ENCODE results near the gene CBX7. TPM values are rescaled to one million over a fixed set of nuclear protein-coding genes. Genes with fewer than 3 reads are reported as not detected.

Gene CBX7
- total and polyA plus RNA-seq, 2 donors, result 4.2 to 34.5 TPM

- no peak for DNase-seq (ENCODE audit: low read depth in 6 of 9, low spot score in 9 of 9)
- no peak overlapping the region for H3K27ac ChIP-seq (ENCODE audit: low read depth in 1 of 2, low read length in 1 of 2)
- H3K4me1 ChIP-seq (ENCODE audit: control insufficient read depth in 2 of 2, insufficient read depth in 2 of 2, low read length in 2 of 2), result peaks cover 0 to 20% of the 10 kb centered on the region in 2 donors
Measured at GRCh38 chr22:39083212-39084165, 69.0 kb downstream of the CBX7 start.

DNA sequence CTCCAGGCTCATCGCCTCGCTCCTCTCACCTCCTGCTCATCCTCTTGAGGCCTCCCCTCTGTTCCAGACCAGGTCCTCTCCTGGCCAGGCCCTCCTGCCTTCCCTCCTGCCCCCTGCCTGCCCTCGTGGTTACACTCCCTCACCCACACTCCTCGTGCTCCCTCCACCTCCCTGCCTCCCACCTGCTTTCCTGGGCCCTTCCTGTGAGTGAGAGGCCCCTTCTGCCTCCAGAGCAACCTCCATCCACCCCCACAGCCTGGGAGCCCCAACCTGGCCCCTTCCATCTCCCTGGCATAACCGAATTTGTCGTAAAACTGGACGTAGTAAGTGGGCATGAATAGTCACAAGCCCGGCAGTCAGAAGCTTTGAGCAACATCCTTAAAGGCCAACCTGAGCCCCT is 70.9 kb downstream of the CBX7 start:
- Histone ChIP-seq H3K27ac (ENCODE audit: low read depth in 1 of 2, low read length in 1 of 2) (no peak overlapping the region), H3K4me1 (ENCODE audit: control insufficient read depth in 2 of 2, insufficient read depth in 2 of 2, low read length in 2 of 2) (peaks cover 3 to 24% of the 10 kb centered on the region in 2 donors), H3K36me3 (ENCODE audit: control insufficient read depth in 2 of 2, insufficient read depth in 2 of 2, low read length in 1 of 2) (peaks cover 3 to 4% of the 10 kb centered on the region in 2 donors), H3K9me3 (ENCODE audit: control insufficient read depth in 2 of 2, insufficient read depth in 1 of 2, low read length in 1 of 2) (no peaks in the 10 kb centered on the region), H3K4me3 (ENCODE audit: low read length in 2 of 2) (no peak overlapping the region), H3K27me3 (ENCODE audit: control insufficient read depth in 2 of 2, insufficient read depth in 1 of 2, low read length in 1 of 2) (no peaks in the 10 kb centered on the region)
- WGBS, result 71% methylated on average over 8 of the region's 8 CpGs
- DNase-seq (ENCODE audit: low read depth in 6 of 9, low spot score in 9 of 9), result no peak

More at GRCh38 chr22:39083212-39084165, 69.0 kb downstream of the CBX7 start:
- Histone ChIP-seq H3K27me3 (ENCODE audit: control insufficient read depth in 2 of 2, insufficient read depth in 1 of 2, low read length in 1 of 2) (no peaks in the 10 kb centered on the region), H3K36me3 (ENCODE audit: control insufficient read depth in 2 of 2, insufficient read depth in 2 of 2, low read length in 1 of 2) (peaks cover 3 to 4% of the 10 kb centered on the region in 2 donors), H3K9me3 (ENCODE audit: control insufficient read depth in 2 of 2, insufficient read depth in 1 of 2, low read length in 1 of 2) (no peaks in the 10 kb centered on the region), H3K4me3 (ENCODE audit: low read length in 2 of 2) (no peak overlapping the region)
- 82% methylated on average over 14 of the region's 14 CpGs for whole genome bisulfite sequencing

- Histone ChIP-seq H3K4me3 (ENCODE audit: low read length in 2 of 2) (no peak overlapping the region), H3K9me3 (ENCODE audit: control insufficient read depth in 2 of 2, insufficient read depth in 1 of 2, low read length in 1 of 2) (no peaks in the 10 kb centered on the region), H3K27me3 (ENCODE audit: control insufficient read depth in 2 of 2, insufficient read depth in 1 of 2, low read length in 1 of 2) (no peaks in the 10 kb centered on the region), H3K27ac (ENCODE audit: low read depth in 1 of 2, low read length in 1 of 2) (no peak overlapping the region), H3K4me1 (ENCODE audit: control insufficient read depth in 2 of 2, insufficient read depth in 2 of 2, low read length in 2 of 2) (peaks cover 3 to 24% of the 10 kb centered on the region in 2 donors), H3K36me3 (ENCODE audit: control insufficient read depth in 2 of 2, insufficient read depth in 2 of 2, low read length in 1 of 2) (peaks cover 3 to 4% of the 10 kb centered on the region in 2 donors)
- WGBS, result 96% methylated on average over 12 of the region's 12 CpGs
- no peak for DNase-seq (ENCODE audit: low read depth in 6 of 9, low spot score in 9 of 9)
Measured at GRCh38 chr22:39081016-39081415, 71.5 kb downstream of the CBX7 start.

Other genes starting within 250 kb of the CBX7 start
- gene APOBEC3A, start 195.1 kb downstream of the CBX7 start, total RNA-seq, result 1.4 TPM
- 17.3 TPM for gene APOBEC3A, start 195.1 kb downstream of the CBX7 start, polyA plus RNA-seq
- gene APOBEC3B, start 170.3 kb downstream of the CBX7 start, total RNA-seq, result 6.8 TPM
- 9.2 TPM for gene APOBEC3B, start 170.3 kb downstream of the CBX7 start, polyA plus RNA-seq
- 5.1 TPM for gene APOBEC3C, start 138.4 kb downstream of the CBX7 start, total RNA-seq
- gene APOBEC3C, start 138.4 kb downstream of the CBX7 start, polyA plus RNA-seq, result 29.6 TPM
- 8.2 TPM for gene APOBEC3D, start 131.6 kb downstream of the CBX7 start, total RNA-seq
- gene APOBEC3D, start 131.6 kb downstream of the CBX7 start, polyA plus RNA-seq, result 7.0 TPM
- gene APOBEC3F, start 111.8 kb downstream of the CBX7 start, total RNA-seq, result 6.4 TPM
- 7.2 TPM for gene APOBEC3F, start 111.8 kb downstream of the CBX7 start, polyA plus RNA-seq
- gene APOBEC3G, start 75.4 kb downstream of the CBX7 start, total RNA-seq, result 32.3 TPM
- gene APOBEC3G, start 75.4 kb downstream of the CBX7 start, polyA plus RNA-seq, result 43.1 TPM
- 1.6 TPM for gene APOBEC3H, start 55.4 kb downstream of the CBX7 start, total RNA-seq
- gene APOBEC3H, start 55.4 kb downstream of the CBX7 start, polyA plus RNA-seq, result 5.4 TPM
- 1.6 TPM for gene PDGFB, start 92.3 kb upstream of the CBX7 start, total RNA-seq
- 4.3 TPM for gene PDGFB, start 92.3 kb upstream of the CBX7 start, polyA plus RNA-seq
- gene RPL3, start 166.9 kb upstream of the CBX7 start, total RNA-seq, result 1,863 TPM
- gene RPL3, start 166.9 kb upstream of the CBX7 start, polyA plus RNA-seq, result 2,946 TPM
- 2.8 TPM for gene SYNGR1, start 197.3 kb upstream of the CBX7 start, total RNA-seq
- gene SYNGR1, start 197.3 kb upstream of the CBX7 start, polyA plus RNA-seq, result 6.1 TPM
- gene TAB1, start 247.1 kb upstream of the CBX7 start, total RNA-seq, result 9.6 TPM
- 15.2 TPM for gene TAB1, start 247.1 kb upstream of the CBX7 start, polyA plus RNA-seq